H1 (cell line): ENCODE data around the gene AOAH. TPM values are rescaled to one million over a fixed set of nuclear protein-coding genes. Genes with fewer than 3 reads are reported as not detected.
A peak's percentile ranks its signal among the peaks of the same experiment; 100 is the strongest.

Source experiments
- CTCF ChIA-PET: fragments of 300-600 bp; sonication (Branson Sonifier 250); formaldehyde crosslinking; loops from one replicate; lab custom pipeline; 2021; ENCODE audit not compliant: partially characterized antibody; lab: Charles Lee
- POLR2A ChIA-PET: fragments of 300-600 bp; sonication (Branson Sonifier 250); formaldehyde crosslinking; loops from one replicate; lab custom pipeline; 2021; ENCODE audit warnings: inconsistent platforms; ENCODE audit not compliant: partially characterized antibody; lab: Charles Lee
- DNase-seq, 2 experiments: peaks; one replicate each; pipeline versions ENCODE4 v3.0.0 to v3.0.0-alpha.2; 2010 to 2022; ENCODE audit warnings: low spot score in 2 of 2, low read depth in 1 of 2, mixed read lengths in 1 of 2
- FAIRE-seq: peaks from 2 replicates; lab custom pipeline; 2011; peaks lifted over from hg19 to GRCh38; lab: Jason Lieb, UNC
- H2AFZ ChIP-seq: 2 replicates; pipeline ENCODE4 v1.8.1; 2012; ENCODE audit warnings: low read length, inconsistent platforms
- H2AK5ac ChIP-seq: 2 replicates; pipeline ENCODE4 v1.6.1; 2013; ENCODE audit warnings: low read depth, low read length
- H2BK120ac ChIP-seq: replicated peaks from 2 replicates; pipeline ENCODE3; 2013; ENCODE audit warnings: low read depth, low read length, inconsistent platforms
- H2BK12ac ChIP-seq: 2 replicates; pipeline ENCODE4 v1.6.1; 2013; ENCODE audit warnings: low read depth, low read length
- H2BK15ac ChIP-seq: 2 replicates; pipeline ENCODE4 v1.6.1; 2013; ENCODE audit warnings: low read length
- H2BK20ac ChIP-seq: 2 replicates; pipeline ENCODE4 v1.6.1; 2013; ENCODE audit warnings: low read length
- H2BK5ac ChIP-seq: 2 replicates; pipeline ENCODE4 v1.6.1; 2013; ENCODE audit warnings: low read depth, low read length
- H3K14ac ChIP-seq: 2 replicates; pipeline ENCODE4 v1.6.1; 2013; ENCODE audit warnings: inconsistent platforms; ENCODE audit not compliant: insufficient read length
- H3K18ac ChIP-seq: 2 replicates; pipeline ENCODE4 v1.6.1; 2013; ENCODE audit warnings: low read length; ENCODE audit errors: extremely low read depth
- H3K23ac ChIP-seq: 2 replicates; pipeline ENCODE4 v1.6.1; 2013; ENCODE audit warnings: inconsistent platforms; ENCODE audit not compliant: insufficient read length
- H3K23me2 ChIP-seq: 2 replicates; pipeline ENCODE4 v1.6.1; 2013; ENCODE audit warnings: low read depth, low read length
- H3K27ac ChIP-seq: 2 replicates; pipeline ENCODE4 v1.6.1; 2011; ENCODE audit warnings: low read depth, low read length, inconsistent platforms
- H3K27me3 ChIP-seq, 4 experiments: replicated peaks in 1 of 4; 1 replicate in 1 of 4; 2 replicates in 3 of 4; pipeline versions ENCODE4 v1.6.1 to v1.8.1; 2011 to 2013; ENCODE audit warnings: low read length in 3 of 4, mild to moderate bottlenecking in 3 of 4, inconsistent platforms in 2 of 4, mixed read lengths in 2 of 4, moderate library complexity in 1 of 4; ENCODE audit not compliant: control insufficient read depth in 3 of 4, insufficient read depth in 3 of 4; ENCODE audit errors: extremely low read depth in 1 of 4
- H3K36me3 ChIP-seq, 4 experiments: 2 replicates each; pipeline versions ENCODE4 v1.6.1 to v1.8.1; 2011 to 2013; ENCODE audit warnings: mild to moderate bottlenecking in 4 of 4, low read length in 3 of 4, moderate library complexity in 2 of 4, control low read depth in 1 of 4, inconsistent platforms in 1 of 4; ENCODE audit not compliant: insufficient read depth in 4 of 4, control insufficient read depth in 2 of 4
- H3K4ac ChIP-seq: replicated peaks from 2 replicates; pipeline ENCODE3; 2013; ENCODE audit warnings: low read length, low read depth, mixed read lengths, inconsistent platforms; ENCODE audit not compliant: insufficient read length
- H3K4me1 ChIP-seq, 4 experiments: replicated peaks in 1 of 4; 1 replicate in 1 of 4; 2 replicates in 3 of 4; pipeline versions ENCODE4 v1.6.1 to v1.8.1; 2011 to 2013; ENCODE audit warnings: low read length in 3 of 4, inconsistent platforms in 2 of 4, mixed read lengths in 1 of 4; ENCODE audit not compliant: insufficient read depth in 4 of 4, control insufficient read depth in 3 of 4
- H3K4me2 ChIP-seq, 2 experiments: 2 replicates each; pipeline versions ENCODE4 v1.6.1 to v1.8.1; 2011 to 2013; ENCODE audit warnings: low read depth in 2 of 2, low read length in 2 of 2, control low read depth in 1 of 2, inconsistent platforms in 1 of 2, mild to moderate bottlenecking in 1 of 2; ENCODE audit not compliant: insufficient read depth in 1 of 2
- H3K4me3 ChIP-seq, 4 experiments: fragments of 200-600, 300-600 bp in 1 of 4; sonication (generic), shearing (Covaris generic), sonication (Bioruptor Twin) in 1 of 4; 2 replicates each; pipeline versions ENCODE4 v1.5.1 to v1.8.1; 2011 to 2016; ENCODE audit warnings: low read length in 4 of 4, low read depth in 3 of 4, control low read depth in 2 of 4, inconsistent platforms in 2 of 4, mild to moderate bottlenecking in 2 of 4, mixed read lengths in 1 of 4, moderate library complexity in 1 of 4; ENCODE audit not compliant: insufficient read depth in 2 of 4; ENCODE audit errors: extremely low read depth in 1 of 4
- H3K56ac ChIP-seq: replicated peaks from 2 replicates; pipeline ENCODE3; 2013; ENCODE audit warnings: low read depth, mild to moderate bottlenecking, mixed read lengths, low read length, inconsistent platforms; ENCODE audit not compliant: insufficient read length
- H3K79me1 ChIP-seq: 2 replicates; pipeline ENCODE4 v1.6.1; 2013; ENCODE audit warnings: low read depth, low read length, control low read depth
- H3K79me2 ChIP-seq, 2 experiments: 2 replicates each; pipeline versions ENCODE4 v1.6.1 to v1.8.1; 2012 to 2013; ENCODE audit warnings: low read length in 2 of 2, mild to moderate bottlenecking in 2 of 2, inconsistent platforms in 1 of 2; ENCODE audit not compliant: insufficient read depth in 2 of 2, control insufficient read depth in 1 of 2
- H3K9ac ChIP-seq, 4 experiments: replicated peaks in 1 of 4; 1 replicate in 1 of 4; 2 replicates in 3 of 4; pipeline versions ENCODE4 v1.6.1 to v1.8.1; 2011 to 2013; ENCODE audit warnings: low read depth in 3 of 4, low read length in 3 of 4, control low read depth in 2 of 4, mild to moderate bottlenecking in 2 of 4, moderate library complexity in 2 of 4, inconsistent platforms in 1 of 4; ENCODE audit errors: extremely low read depth in 1 of 4
- H3K9me3 ChIP-seq, 2 experiments: 2 replicates each; pipeline versions ENCODE4 v1.6.1 to v1.8.1; 2012 to 2013; ENCODE audit warnings: mild to moderate bottlenecking in 2 of 2, moderate library complexity in 2 of 2, control low read depth in 1 of 2, inconsistent platforms in 1 of 2, low read depth in 1 of 2, low read length in 1 of 2, mixed read lengths in 1 of 2; ENCODE audit not compliant: insufficient read depth in 2 of 2
- H4K20me1 ChIP-seq, 2 experiments: replicated peaks in 1 of 2; 2 replicates each; pipeline versions ENCODE3 to v1.8.1; 2011 to 2013; ENCODE audit warnings: inconsistent platforms in 2 of 2, low read length in 2 of 2, mild to moderate bottlenecking in 1 of 2; ENCODE audit not compliant: insufficient read depth in 2 of 2, control insufficient read depth in 1 of 2
- H4K5ac ChIP-seq: 2 replicates; pipeline ENCODE4 v1.6.1; 2013; ENCODE audit warnings: low read length, low read depth, mixed read lengths, inconsistent platforms; ENCODE audit not compliant: insufficient read length
- H4K8ac ChIP-seq: 2 replicates; pipeline ENCODE4 v1.8.0; 2013; ENCODE audit warnings: mild to moderate bottlenecking, moderate library complexity, low read length, inconsistent platforms; ENCODE audit not compliant: insufficient read depth; ENCODE audit errors: extremely low read depth
- H4K91ac ChIP-seq: replicated peaks from 2 replicates; pipeline ENCODE3; 2013; ENCODE audit warnings: low read length, mixed read lengths, inconsistent platforms; ENCODE audit not compliant: insufficient read length
- HDAC2 ChIP-seq, 2 experiments: fragments of 300-600 bp in 1 of 2; sonication (generic) in 1 of 2; IDR thresholded peaks; 2 replicates each; pipeline ENCODE4 v1.6.1; 2011 to 2012; ENCODE audit warnings: low read depth in 2 of 2, low read length in 2 of 2, mild to moderate bottlenecking in 2 of 2, moderate library complexity in 2 of 2, borderline replicate concordance in 1 of 2, inconsistent platforms in 1 of 2
- KDM4A ChIP-seq: IDR thresholded peaks from one replicate; pipeline ENCODE4 v1.7.1; 2012; ENCODE audit warnings: low read depth, mild to moderate bottlenecking, moderate library complexity, low read length, inconsistent platforms; ENCODE audit not compliant: severe bottlenecking
- POLR2A ChIP-seq, 2 experiments: IDR thresholded peaks; 1 replicate in 1 of 2; 2 replicates in 1 of 2; pipeline ENCODE4 v1.6.1; 2011; ENCODE audit warnings: low read depth in 2 of 2, low read length in 2 of 2, mild to moderate bottlenecking in 2 of 2; ENCODE audit errors: control extremely low read depth in 1 of 2
- POU5F1 ChIP-seq: IDR thresholded peaks from 2 replicates; pipeline ENCODE4 v1.6.1; 2011; ENCODE audit warnings: low read depth, mild to moderate bottlenecking, low read length, moderate library complexity
- SIN3A ChIP-seq, 2 experiments: IDR thresholded peaks in 1 of 2; conservative IDR thresholded peaks in 1 of 2; 2 replicates each; pipeline ENCODE4 v1.6.1; 2011 to 2012; ENCODE audit warnings: low read length in 2 of 2, improper control_type of control experiment in 1 of 2, low read depth in 1 of 2, mild to moderate bottlenecking in 1 of 2
- SIRT6 ChIP-seq: IDR thresholded peaks from one replicate; pipeline ENCODE4 v1.7.1; 2012; ENCODE audit warnings: low read length, inconsistent platforms
- SP2 ChIP-seq: IDR thresholded peaks from 2 replicates; pipeline ENCODE4 v1.6.1; 2012; ENCODE audit warnings: mild to moderate bottlenecking, low read length, inconsistent platforms
- SUZ12 ChIP-seq: fragments of 200-600 bp; sonication (generic); IDR thresholded peaks from 2 replicates; pipeline ENCODE4 v1.6.1; 2012; ENCODE audit warnings: mild to moderate bottlenecking, inconsistent platforms, low read length, moderate library complexity, mixed read lengths
- WGBS, 2 experiments: shearing (Covaris generic) in 1 of 2; methylation state at CpG; one replicate each; pipeline versions ENCODE4 v1.1.6 to v1.1.7; 2013 to 2015; ENCODE audit warnings: low lambda C conversion rate in 2 of 2, mixed read lengths in 2 of 2, inconsistent platforms in 1 of 2, low coverage in 1 of 2, missing lambda C conversion rate in 1 of 2; ENCODE audit not compliant: insufficient replicate concordance in 2 of 2, insufficient coverage in 1 of 2, insufficient read length in 1 of 2; ENCODE audit errors: extremely low coverage in 1 of 2, missing lambda C conversion rate in 1 of 2; 5-methylcytosine and 5-hydroxymethylcytosine counted together
- polyA plus RNA-seq, 7 experiments: library from polyadenylated mRNA; depleted of rRNA in 3 of 7; stranded (reverse) in 5 of 7; unstranded in 2 of 7; fragments of >200 nt in 5 of 7; fragments of 200-250 nt in 2 of 7; gene quantifications; 1 replicate in 5 of 7; 2 replicates in 1 of 7; 4 replicates in 1 of 7; pipeline versions ENCODE4 v1.2.1 to v1.2.3, GENCODE V29; 2011 to 2013; ENCODE audit warnings: missing spikeins in 2 of 7, mixed read lengths in 2 of 7
- total RNA-seq: library from RNA; stranded (reverse); fragmentation: NEBNext Ultra II Directional; extraction: Animal tissue kit (Norgen Biotek cat#: 25700); gene quantifications from 2 replicates; pipeline ENCODE4 v1.2.1, GENCODE V29; 2021
- TF ChIP-seq, protein P1 (sequence below): IDR thresholded peaks from 2 replicates; pipeline ENCODE4 v1.6.1; 2011; ENCODE audit warnings: low read length, improper control_type of control experiment

The AOAH gene
- total and polyA plus RNA-seq, 2 of the 8 experiments (the other 6 are each of a cell fraction or from before 2014, with no cell fraction given) = 0.08 TPM; not detected in 1

GRCh38 chr7:36658335-36659171, 65.7 kb downstream of the AOAH start:
- H2BK120ac ChIP-seq = no peak overlapping the region
- peak overlapping the region; percentile 5 to 15; a peak in 2 of 4 replicates for H3K4me2 ChIP-seq
- H3K23ac ChIP-seq = no peak overlapping the region
- H3K23me2 ChIP-seq = no peaks in the 10 kb centered on the region
- no peaks in the 10 kb centered on the region for H3K9me3 ChIP-seq
- H2AFZ ChIP-seq = peak overlapping the region; percentile 2; the same call in 1 of the 2 replicates
- H3K79me2 ChIP-seq = no peaks in the 10 kb centered on the region
- H2BK15ac ChIP-seq = no peak overlapping the region
- H2BK5ac ChIP-seq = no peak overlapping the region
- no peaks in the 10 kb centered on the region for H4K20me1 ChIP-seq
- no peak overlapping the region for H4K8ac ChIP-seq
- no peak overlapping the region; the same call in 1 of the 2 replicates for H3K18ac ChIP-seq
- H2AK5ac ChIP-seq = no peak overlapping the region
- no peak overlapping the region for H2BK12ac ChIP-seq
- H4K91ac ChIP-seq = no peak overlapping the region
- no peak overlapping the region for H3K4ac ChIP-seq
- FAIRE-seq = no peak
- no peak overlapping the region for H3K14ac ChIP-seq
- no peaks in the 10 kb centered on the region for H3K79me1 ChIP-seq
- 81% methylated on average over 8 of the region's 8 CpGs; no CpG with 5 or more reads in 1 of the 2 experiments for WGBS, 2 experiments
- H3K56ac ChIP-seq = no peak overlapping the region
- peak overlapping the region; percentile 53; the same call in 1 of the 2 replicates for H2BK20ac ChIP-seq
- H4K5ac ChIP-seq = peak overlapping the region; percentile 8
- no peaks in the 10 kb centered on the region; a peak in 1 of 7 replicates for H3K27me3 ChIP-seq
- peak overlapping the region; percentile 43; the same call in 1 of the 2 replicates for H3K27ac ChIP-seq
- no peak overlapping the region; a peak in 2 of 7 replicates for H3K9ac ChIP-seq
- H3K36me3 ChIP-seq = no peaks in the 10 kb centered on the region
- CTCF ChIA-PET = interaction anchor here (0.7 to 4.3 kb wide), 12 partner anchors 10 to 217 kb away, joined by 3 to 30 read pairs (median 4); no protein-coding TSS in a partner anchor
- no peak overlapping the region for H3K4me3 ChIP-seq
- no peak for DNase-seq
- peaks cover 8 to 34% (median 31%) of the 10 kb centered on the region in 4 experiments for H3K4me1 ChIP-seq
- POLR2A ChIA-PET = interaction anchor here (2.0 kb wide), 1 partner anchor 9 kb away, joined by 4 read pairs; no protein-coding TSS in a partner anchor
- TF ChIP-seq SP2 (no peak), SIRT6 (no peak), SIN3A (conservative IDR thresholded peaks at IDR 0.05 in 1 of 2, IDR thresholded peaks at IDR 0.05 in 1 of 2; ENCODE audit: low read depth in 1 of 2, low read length in 2 of 2) (no peak), HDAC2 (IDR thresholded peaks at IDR 0.05; ENCODE audit: borderline replicate concordance in 1 of 2, low read depth in 2 of 2, low read length in 2 of 2) (no peak), POLR2A (IDR thresholded peaks at IDR 0.05; ENCODE audit: control extremely low read depth in 1 of 2, low read depth in 2 of 2, low read length in 2 of 2) (no peak), POU5F1 (no peak), SUZ12 (no peak), KDM4A (no peak)
- TF ChIP-seq, protein P1, sequence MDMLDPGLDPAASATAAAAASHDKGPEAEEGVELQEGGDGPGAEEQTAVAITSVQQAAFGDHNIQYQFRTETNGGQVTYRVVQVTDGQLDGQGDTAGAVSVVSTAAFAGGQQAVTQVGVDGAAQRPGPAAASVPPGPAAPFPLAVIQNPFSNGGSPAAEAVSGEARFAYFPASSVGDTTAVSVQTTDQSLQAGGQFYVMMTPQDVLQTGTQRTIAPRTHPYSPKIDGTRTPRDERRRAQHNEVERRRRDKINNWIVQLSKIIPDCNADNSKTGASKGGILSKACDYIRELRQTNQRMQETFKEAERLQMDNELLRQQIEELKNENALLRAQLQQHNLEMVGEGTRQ = no peak
